ENCODE measurements around the gene ARFGAP1. TPM values are rescaled to one million over a fixed set of nuclear protein-coding genes. Genes with fewer than 3 reads are reported as not detected.

Gene ARFGAP1
- total and polyA plus RNA-seq, 2 of the 8 experiments (the other 6 are each of a cell fraction or from before 2014, with no cell fraction given) = 93.7 to 100 TPM

GRCh38 chr20:63256954-63257353, 15.7 kb upstream of the ARFGAP1 start (continued):
- TF ChIP-seq RBBP5 (IDR thresholded peaks at IDR 0.05; ENCODE audit: borderline replicate concordance, low read depth, low read length) (no peak), TAF7 (optimal IDR thresholded peaks at IDR 0.05; ENCODE audit: borderline replicate concordance, low read depth, low read length) (no peak), RNF2 (IDR thresholded peaks at IDR 0.05; ENCODE audit: borderline replicate concordance, low read depth, low read length, missing control alignments, poor library complexity, severe bottlenecking) (no peak), RFX5 (IDR thresholded peaks at IDR 0.05; ENCODE audit: borderline replicate concordance, low read depth, low read length) (no peak), MAX (IDR thresholded peaks at IDR 0.05) (no peak), POLR2AphosphoS5 (IDR thresholded peaks at IDR 0.05; ENCODE audit: low read depth, low read length) (no peak), NRF1 (IDR thresholded peaks at IDR 0.05; ENCODE audit: low read depth, low read length) (no peak)
